ENCODE measurements around the gene TIMM13.

The TIMM13 gene

GRCh38 chr19:2454962-2455850 is 27.8 kb upstream of the TIMM13 start:
- no peak for DNase-seq

- no peak for DNase-seq
Observed at GRCh38 chr19:2454199-2454961, 27.0 kb upstream of the TIMM13 start.

GRCh38 chr19:2453431-2454025 is 26.1 kb upstream of the TIMM13 start:
- DNase-seq, result no peak

- DNase-seq, result no peak
Observed at GRCh38 chr19:2451741-2452140, 24.4 kb upstream of the TIMM13 start.

- DNase-seq, result no peak
Observed at GRCh38 chr19:2451138-2451537, 23.8 kb upstream of the TIMM13 start.

GRCh38 chr19:2449019-2449418 is 21.6 kb upstream of the TIMM13 start:
- no peak for DNase-seq

GRCh38 chr19:2446381-2446780 is 19.0 kb upstream of the TIMM13 start:
- DNase-seq, result no peak

- DNase-seq, result no peak
Observed at GRCh38 chr19:2444251-2445002, 17.0 kb upstream of the TIMM13 start.

- no peak for DNase-seq
Observed at GRCh38 chr19:2443785-2444182, 16.4 kb upstream of the TIMM13 start.

GRCh38 chr19:2443116-2443784 is 15.9 kb upstream of the TIMM13 start:
- DNase-seq, result no peak

- no peak for DNase-seq
Observed at GRCh38 chr19:2441096-2441752, 13.8 kb upstream of the TIMM13 start.

- DNase-seq, result no peak
Observed at GRCh38 chr19:2440515-2440914, 13.1 kb upstream of the TIMM13 start.

GRCh38 chr19:2438178-2438577 is 10.8 kb upstream of the TIMM13 start:
- no peak for DNase-seq

GRCh38 chr19:2436926-2437325 is 9.5 kb upstream of the TIMM13 start:
- no peak for DNase-seq

- no peak for DNase-seq
Observed at GRCh38 chr19:2436384-2436783, 9.0 kb upstream of the TIMM13 start.

GRCh38 chr19:2434721-2435265 is 7.4 kb upstream of the TIMM13 start:
- DNase-seq, result no peak

- DNase-seq, result no peak
Observed at GRCh38 chr19:2434267-2434666, 6.9 kb upstream of the TIMM13 start.

GRCh38 chr19:2433854-2434253 is 6.5 kb upstream of the TIMM13 start:
- no peak for DNase-seq

GRCh38 chr19:2432131-2432848 is 4.9 kb upstream of the TIMM13 start:
- DNase-seq, result no peak

GRCh38 chr19:2431318-2432055 is 4.1 kb upstream of the TIMM13 start:
- no peak for DNase-seq
